HL-60 (cell line): ENCODE measurements around the gene KRT3.

Source experiments
- DNase-seq, 2 experiments: peaks; one replicate each; pipeline ENCODE4 v3.0.0-alpha.2; 2010 to 2020; ENCODE audit warnings: low read depth in 1 of 2, low spot score in 1 of 2
- H3K27ac ChIP-seq: fragments of 250-450 bp; sonication (Bioruptor Pico); replicated peaks from 2 replicates; pipeline ENCODE4 v1.5.1; 2020; ENCODE audit warnings: mild to moderate bottlenecking, moderate library complexity
- H3K27me3 ChIP-seq: fragments of 250-450 bp; sonication (Bioruptor Pico); 2 replicates; pipeline ENCODE4 v1.5.1; 2021; ENCODE audit warnings: mild to moderate bottlenecking, moderate library complexity; ENCODE audit not compliant: insufficient read depth, poor library complexity, severe bottlenecking
- H3K4me3 ChIP-seq: replicated peaks from 2 replicates; pipeline ENCODE4 v1.5.1; 2011; ENCODE audit warnings: mild to moderate bottlenecking, control low read depth, low read length; ENCODE audit not compliant: insufficient read depth
- CTCF ChIP-seq: IDR thresholded peaks from one replicate; pipeline ENCODE4 v1.5.1; 2011; ENCODE audit warnings: low read length, control low read depth, inconsistent platforms; ENCODE audit not compliant: insufficient read depth
- GABPA ChIP-seq: IDR thresholded peaks from 2 replicates; pipeline ENCODE4 v1.6.1; 2012; ENCODE audit warnings: low read depth
- POLR2AphosphoS5 ChIP-seq: IDR thresholded peaks from 2 replicates; pipeline ENCODE4 v1.6.1; 2012; ENCODE audit warnings: low read depth
- REST ChIP-seq: IDR thresholded peaks from 2 replicates; pipeline ENCODE4 v1.6.1; 2012; ENCODE audit warnings: low read depth; ENCODE audit not compliant: insufficient replicate concordance
- SPI1 ChIP-seq: IDR thresholded peaks from 2 replicates; pipeline ENCODE4 v1.6.1; 2012; ENCODE audit warnings: low read depth, mild to moderate bottlenecking, borderline replicate concordance

Gene KRT3

GRCh38 chr12:52742196-52742580, 53.7 kb downstream of the KRT3 start:
- Histone ChIP-seq H3K27ac (no peak overlapping the region), H3K4me3 (no peak overlapping the region), H3K27me3 (no peaks in the 10 kb centered on the region)
- no peak for DNase-seq
- TF ChIP-seq SPI1: no peak
- no peak for TF ChIP-seq REST
- no peak for TF ChIP-seq POLR2AphosphoS5
- no peak for TF ChIP-seq CTCF
- TF ChIP-seq GABPA: no peak

GRCh38 chr12:52741375-52742195, 54.3 kb downstream of the KRT3 start:
- Histone ChIP-seq H3K27ac (no peak overlapping the region), H3K27me3 (no peaks in the 10 kb centered on the region), H3K4me3 (no peak overlapping the region)
- TF ChIP-seq SPI1: no peak
- TF ChIP-seq REST: peak; percentile 98
- peak in 1 of 2 experiments; percentile 20 for DNase-seq

- Histone ChIP-seq H3K27me3 (no peaks in the 10 kb centered on the region), H3K27ac (no peak overlapping the region), H3K4me3 (no peak overlapping the region)
- no peak for TF ChIP-seq POLR2AphosphoS5
- no peak for TF ChIP-seq REST
- TF ChIP-seq GABPA: no peak
- TF ChIP-seq CTCF: no peak
- no peak for TF ChIP-seq SPI1
- DNase-seq: no peak
These were observed 55.3 kb downstream of the KRT3 start for GRCh38 chr12:52740584-52740983.
